Stimulated activated CD4-positive, alpha-beta T cell treated with anti-CD3 and anti-CD28 coated beads, Interleukin-1b, Interleukin-23, amount 100 ng/mL, for 1 hour (primary cell): ENCODE results near the gene GFI1B.
"Not testable (repeated sequence)": the region's sequence is repeated elsewhere in the genome, so short reads cannot be mapped to it uniquely, and the experiment has no call there.

Experiments
- DNase-seq, 2 donors: peaks; one replicate each; pipeline ENCODE4 v3.0.0-alpha.2; 2020; ENCODE audit warnings: low read depth in 2 of 2

The GFI1B gene

DNA sequence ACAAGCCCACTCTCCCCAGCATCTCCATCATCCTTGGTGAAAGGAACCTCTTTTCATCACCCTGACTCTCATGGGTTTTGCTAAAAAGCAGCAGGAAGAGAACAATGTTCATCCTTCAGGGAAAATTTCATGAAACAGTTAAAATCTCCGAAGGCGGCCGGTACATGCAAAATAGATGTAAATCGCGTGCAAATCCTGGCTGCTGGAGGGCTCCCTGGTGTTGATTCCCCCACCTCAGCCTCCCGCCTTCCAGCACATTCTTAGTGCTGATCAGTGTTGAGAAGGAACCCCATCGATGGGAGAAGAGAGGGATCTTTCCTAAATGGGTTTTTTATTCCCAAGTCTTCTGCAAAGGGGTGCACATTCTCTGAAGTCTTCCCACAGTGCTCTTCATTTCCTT lies 8.7 kb upstream of the GFI1B start:
- DNase-seq: no peak

DNA sequence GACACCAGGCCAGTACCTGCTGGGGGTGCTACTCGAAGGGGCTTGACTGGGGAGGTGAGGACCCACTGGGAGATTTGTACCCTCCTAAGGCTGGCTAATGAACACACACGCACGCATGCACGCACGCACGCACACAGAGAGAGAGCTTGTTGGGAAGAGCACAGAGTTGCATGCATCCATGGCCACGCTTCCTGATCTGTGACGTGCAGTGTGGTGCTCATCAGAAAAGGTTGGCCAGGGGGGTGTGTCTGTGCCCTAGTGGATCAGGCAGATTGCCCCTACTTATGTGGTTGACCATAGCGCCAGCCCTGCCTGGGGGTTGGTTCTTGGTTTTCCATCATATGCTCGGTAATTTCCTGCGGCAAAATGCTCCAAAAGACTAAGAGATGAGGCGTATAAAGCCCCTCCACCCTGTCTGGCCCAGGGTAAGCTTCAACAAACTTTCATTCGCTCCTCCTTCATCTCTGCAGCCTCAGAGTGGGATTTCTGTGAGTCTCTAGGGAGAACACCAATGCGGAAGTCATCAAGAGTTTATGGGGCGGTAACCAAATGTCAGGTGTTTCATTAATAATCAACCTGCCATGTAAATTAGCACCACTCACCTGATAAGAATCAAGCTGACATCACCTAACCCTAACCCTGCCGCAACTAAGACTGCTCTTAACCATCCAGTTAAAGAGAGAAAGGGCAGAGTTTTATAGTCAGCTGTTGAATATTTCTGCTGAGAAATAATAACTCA lies 8.0 kb upstream of the GFI1B start:
- no peak for DNase-seq

DNA sequence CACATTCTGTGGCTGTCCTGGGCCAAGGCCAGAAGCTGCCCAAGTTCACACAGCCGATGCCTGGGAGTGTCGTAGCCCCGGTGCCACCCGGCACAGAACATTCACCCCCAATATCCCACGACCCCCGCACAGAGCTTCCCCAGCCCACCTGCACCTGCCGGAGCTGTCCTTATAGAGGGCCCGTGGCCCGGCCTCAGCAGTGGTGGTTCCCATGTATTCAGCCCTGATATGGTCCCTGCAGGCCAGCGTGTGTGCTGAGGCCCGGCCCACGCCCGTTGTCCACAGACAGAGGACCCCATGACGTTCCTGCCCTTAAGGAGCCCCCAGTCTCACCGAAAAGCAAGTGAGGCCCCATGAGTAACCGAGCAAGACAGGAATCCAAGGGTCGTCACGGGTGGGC lies 5.3 kb upstream of the GFI1B start:
- DNase-seq: no peak

DNA sequence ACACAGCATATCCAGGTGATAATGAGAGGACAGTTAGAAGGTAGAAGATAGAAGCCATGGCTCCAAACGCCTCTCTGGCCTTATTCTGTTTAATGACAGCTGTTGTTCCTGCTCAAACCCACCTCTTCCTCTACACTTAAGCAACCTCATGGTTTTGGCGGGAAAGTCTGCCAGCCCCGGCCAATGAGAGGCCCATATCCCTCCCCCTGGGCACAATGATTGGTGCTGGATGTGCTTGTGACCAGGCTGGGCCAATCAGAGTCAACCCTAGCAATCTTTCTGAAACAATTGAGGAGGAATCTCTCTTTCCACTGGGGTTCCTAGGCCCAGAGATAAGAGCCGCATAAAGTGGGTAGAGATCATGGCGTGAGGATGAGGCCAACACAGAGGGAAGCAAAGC lies 4.8 kb upstream of the GFI1B start:
- DNase-seq: no peak

DNA sequence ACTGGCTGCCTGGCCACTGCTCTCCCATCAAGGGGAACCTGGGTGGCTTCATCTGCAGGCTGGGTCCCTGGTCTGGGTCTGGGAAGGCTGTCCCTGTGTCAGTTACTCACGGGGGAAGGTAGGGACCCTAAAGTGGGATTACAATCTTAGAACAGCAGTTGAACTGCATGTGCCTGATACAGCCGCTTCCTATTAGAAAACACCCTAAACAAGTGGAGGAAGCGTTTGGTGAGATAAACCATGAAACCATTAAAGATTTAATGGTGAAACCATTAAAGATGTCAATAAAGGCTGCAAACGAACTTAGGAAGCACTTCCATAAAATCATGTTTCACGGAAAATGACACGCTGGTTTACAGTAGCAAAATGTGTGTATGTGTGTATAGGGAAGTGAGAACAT lies 2.5 kb upstream of the GFI1B start:
- DNase-seq: no peak

DNA sequence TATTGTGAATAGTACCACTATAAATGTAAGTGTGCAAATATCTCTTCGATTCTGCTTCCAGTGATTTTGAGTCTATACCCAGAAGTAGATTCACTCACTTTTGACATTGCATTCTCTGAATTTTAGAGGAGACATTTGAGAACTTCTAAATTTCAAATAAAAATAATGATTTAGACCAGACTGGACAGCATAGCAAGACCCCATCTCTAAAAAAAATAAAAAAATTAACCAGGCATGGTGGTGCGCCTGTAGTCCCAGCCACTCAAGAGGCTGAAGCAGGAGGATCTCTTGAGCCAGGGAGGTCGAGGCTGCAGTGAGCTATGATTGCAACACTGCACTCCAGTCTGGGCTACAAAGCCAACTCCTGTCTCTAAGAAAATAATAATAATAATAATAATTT lies 1.9 kb upstream of the GFI1B start:
- no peak for DNase-seq

DNA sequence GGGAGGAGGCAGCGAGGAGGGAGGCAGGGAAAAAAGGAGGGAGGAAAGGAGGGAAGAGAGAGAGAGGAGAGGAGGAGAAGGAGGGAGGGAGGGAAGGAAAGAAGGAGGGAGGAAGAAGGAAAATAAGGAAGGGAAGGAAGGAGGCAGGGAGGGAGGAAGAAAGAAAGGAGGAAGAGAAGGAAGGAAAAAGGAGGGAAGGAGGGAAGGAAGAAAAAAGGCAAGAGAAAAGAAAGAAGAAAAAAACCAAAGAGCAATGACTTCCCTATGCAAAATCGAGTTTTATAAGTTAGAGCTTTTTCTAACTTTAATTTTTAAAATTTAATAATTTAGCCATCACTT lies 413 bp upstream of the GFI1B start:
- no peak for DNase-seq

DNA sequence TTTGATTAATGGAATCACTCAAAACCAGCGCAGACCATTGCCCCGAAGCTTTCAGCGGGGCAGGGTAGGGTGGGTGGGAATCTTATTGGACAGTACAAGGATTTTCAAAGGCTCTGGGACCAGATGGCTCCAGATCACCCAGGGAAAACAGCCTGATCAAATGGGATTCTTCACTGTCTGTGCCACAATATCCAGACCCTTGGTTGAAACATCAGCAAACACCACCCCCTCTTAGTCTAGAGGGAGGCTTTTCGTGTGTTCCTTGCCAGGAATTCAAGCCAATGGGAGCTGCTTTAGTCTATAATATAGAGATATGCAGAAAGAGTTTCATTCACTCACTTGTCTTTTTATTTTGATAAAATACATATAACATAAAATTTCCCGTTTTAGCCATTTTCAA lies 1.7 kb downstream of the GFI1B start:
- DNase-seq: no peak

DNA sequence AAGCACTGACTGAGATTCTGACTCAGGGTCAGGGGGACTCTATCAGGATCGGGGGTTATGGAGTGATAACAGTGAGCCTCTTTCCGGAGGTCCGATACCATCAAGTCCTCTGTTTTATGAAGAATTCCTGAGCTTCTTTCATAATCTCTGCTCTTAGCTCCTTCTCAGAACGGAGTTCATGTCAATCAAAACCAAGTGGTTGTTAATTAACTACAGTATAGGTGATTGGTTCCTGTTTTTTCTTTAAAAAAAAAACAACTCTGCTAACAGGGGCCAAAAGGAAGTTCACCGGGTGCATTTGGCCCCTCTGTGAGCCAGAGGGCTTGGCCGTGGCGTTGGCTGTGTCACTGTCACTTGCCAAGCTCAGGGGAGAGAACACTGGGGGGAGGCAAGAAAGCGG lies 4.0 kb downstream of the GFI1B start:
- DNase-seq: no peak

DNA sequence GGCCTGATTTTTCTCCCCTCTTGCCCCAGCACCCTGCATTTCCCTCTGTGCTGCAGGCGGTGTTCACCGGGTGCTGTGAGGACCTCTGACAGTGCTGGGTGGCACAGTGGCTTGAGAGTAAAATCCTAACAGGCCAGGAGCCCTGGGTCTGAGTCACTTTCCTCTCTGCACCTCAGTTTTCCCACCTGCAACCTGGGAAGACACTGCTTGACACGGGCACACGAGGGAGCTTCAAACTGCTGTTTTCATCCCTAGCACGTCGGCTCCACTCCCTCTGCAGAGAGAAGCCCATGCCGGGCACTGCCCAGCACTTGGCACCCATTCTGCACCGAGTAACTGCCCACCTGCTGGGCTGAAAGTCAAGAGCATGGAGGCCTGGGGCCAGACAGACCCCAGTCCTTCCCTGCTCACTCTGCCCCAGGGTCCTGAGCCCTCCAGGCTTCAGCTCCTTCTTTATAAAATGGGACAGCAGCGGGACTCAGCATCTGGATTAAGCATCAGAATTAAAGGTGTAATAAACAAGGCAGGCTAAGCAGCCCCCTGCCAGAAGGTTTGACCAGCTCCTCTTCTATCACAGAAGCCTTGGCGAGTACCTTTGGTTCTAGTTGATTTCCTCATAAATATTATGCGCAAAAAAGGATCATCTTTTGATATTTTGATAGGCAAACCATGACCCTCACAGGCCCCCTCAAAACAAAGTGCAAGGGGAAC lies 5.2 kb downstream of the GFI1B start:
- DNase-seq: no peak

DNA sequence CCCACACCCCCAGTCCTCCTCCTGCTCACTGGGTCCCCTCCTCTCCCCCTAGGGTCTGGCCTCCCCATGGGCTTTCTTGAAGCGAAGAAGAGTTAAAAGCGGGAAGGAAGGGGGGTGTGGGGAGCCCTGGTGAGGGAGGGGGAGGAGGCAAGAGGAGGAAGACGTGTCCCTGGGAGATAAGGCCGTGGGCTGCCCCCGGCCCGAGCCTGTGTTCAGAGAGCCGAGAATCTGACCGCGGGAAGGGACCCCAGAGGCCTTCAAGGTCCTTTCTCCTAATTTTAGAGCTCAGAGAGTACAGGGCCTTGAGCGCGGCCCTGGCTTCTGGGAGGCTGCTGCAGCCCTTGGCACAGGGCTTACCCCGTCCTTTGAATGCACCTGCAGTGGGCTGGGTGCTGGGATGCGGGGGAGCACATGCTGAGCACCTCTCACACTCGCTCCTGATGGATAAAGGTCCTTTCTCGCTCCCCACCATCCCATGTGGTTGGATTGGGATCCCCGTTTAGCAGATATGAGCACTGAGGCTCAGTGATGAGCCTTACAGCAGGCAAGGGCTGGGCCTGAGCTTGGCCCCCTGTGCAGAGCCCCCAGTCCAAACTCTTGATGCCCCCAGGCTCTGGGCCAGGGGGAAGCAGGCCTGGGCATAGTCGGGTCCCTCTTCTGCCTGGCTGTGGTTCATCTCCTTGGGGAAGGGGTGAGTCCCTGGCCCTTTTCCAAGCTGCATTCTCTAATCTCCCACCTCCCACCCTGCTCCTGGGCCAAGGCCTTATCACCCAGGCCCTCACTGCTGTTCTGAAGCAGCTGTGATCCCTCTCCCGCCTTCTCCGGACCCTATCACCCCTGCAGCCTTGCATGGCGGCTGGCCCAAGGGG lies 5.9 kb downstream of the GFI1B start:
- no peak for DNase-seq

DNA sequence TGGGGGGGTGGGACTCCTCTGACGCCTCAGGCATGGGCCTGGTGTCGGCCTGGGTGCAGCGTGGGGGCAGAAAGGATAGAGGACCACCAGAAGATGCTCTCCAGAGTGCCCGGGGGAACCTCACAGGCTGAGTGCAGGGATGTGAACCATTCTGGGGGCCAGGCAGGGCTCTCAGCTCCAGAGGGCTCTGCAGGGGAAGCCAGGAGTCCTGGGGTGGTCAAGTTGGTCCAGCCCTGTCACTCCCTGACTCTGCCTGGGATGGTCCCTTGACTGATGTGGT lies 6.5 kb downstream of the GFI1B start:
- no peak for DNase-seq

DNA sequence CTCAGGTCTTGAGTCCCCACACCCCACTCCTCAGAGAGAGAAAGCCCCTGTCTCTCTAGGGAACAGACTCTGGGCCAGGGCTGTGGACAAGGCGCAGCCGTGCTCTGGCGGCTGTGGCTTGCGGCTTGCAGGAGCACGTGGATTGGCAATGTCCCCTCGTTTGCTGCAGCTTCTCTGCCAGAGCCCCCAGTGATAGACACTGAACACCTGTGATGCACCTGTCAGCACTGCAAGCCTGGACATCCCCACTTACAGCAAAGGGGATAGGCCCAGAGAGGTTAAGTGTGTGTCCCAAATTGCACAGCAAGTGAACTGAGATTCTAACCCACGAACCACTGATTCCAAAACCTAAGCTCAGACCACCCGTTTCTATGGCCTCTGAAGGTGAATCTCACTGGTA lies 7.0 kb downstream of the GFI1B start:
- no peak for DNase-seq

DNA sequence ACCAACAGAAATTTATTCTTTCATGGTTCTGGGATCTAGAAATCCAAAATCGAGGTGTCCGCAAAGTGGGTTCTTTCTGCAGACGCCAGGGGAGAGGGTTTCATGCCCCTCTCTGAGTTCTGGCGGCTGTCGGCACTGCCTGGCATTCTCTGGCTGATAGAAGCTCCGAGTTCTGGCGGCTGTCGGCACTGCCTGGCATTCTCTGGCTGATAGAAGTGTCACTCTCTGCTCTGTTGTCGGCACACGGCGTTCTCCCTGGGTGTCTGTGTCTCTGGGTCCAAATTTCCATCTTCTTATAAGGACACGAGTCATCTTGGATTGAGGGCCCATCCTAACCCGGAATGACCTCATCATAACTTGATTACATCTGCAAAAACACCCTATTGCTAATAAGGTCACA lies 7.6 kb downstream of the GFI1B start:
- no peak for DNase-seq

DNA sequence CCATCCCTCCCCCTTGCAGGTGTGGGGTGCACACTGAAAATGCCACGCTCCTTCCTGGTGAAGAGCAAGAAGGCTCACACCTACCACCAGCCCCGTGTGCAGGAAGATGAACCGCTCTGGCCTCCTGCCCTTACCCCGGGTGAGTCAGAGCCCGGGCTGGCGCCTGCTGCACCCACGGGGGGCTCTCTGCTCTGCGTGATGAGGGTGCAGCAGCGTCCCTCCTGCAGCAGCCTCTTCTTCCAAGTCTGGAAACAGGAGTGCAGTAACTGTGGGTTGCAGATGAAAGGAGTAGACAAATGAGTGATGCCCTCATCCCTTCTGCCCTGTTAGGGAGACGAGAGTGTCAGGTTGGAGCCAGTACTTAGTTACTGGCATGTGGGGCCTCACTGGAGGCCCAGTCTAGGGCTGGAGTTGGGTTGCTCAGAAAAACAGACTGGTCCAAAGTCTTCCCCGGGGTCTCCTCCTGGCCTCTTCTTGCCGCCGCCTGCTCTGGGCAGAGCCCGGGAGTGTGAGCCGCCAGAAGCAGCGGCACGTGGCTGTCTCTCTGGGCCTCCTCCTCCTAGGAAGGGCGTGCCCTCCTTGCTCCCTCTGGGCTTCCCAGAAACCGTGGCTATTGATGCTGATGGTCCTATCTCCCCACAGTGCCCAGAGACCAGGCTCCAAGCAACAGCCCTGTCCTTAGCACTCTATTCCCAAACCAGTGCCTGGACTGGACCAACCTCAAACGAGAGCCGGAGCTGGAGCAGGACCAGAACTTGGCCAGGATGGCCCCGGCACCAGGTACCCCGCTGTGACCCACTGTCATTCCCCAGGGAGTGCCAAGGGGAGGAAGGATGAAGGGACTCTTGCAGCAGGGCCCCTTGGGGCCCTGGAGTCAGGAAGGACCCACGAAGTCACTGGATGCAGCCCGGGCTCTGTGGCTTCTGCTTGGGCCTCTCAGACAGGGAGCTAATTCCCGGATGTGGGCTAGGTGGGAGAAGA lies 8.4 kb downstream of the GFI1B start:
- DNase-seq: no peak

DNA sequence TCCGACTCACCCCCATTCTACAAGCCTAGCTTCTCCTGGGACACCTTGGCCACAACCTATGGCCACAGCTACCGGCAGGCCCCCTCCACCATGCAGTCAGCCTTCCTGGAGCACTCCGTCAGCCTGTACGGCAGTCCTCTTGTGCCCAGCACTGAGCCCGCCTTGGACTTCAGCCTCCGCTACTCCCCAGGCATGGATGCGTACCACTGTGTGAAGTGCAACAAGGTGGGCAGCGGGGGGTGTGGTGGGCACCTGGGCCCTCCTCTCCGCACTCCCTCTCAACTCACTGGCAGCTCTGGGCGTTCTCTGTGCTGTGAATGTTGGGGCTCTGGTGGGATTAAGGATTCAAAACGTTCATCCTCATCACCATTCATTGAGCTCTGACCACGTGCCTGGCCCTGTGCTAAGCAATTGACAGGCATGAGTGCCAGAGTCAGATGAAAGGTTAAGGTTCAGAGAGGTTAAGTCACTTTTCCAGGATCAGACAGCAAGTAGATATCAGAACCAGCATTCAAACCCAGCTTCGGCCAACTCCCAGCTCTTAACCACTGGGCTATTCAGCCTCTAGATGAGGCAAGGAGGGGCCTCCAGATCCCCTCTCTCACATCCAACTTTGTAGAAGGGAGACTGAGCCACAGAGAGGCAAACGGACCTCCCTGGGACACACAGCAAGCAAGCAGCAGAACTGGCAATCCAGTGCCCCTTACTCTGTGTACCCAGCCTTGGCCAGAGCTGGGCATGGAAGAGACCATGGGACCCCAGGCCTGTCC lies 9.9 kb downstream of the GFI1B start:
- no peak for DNase-seq

DNA sequence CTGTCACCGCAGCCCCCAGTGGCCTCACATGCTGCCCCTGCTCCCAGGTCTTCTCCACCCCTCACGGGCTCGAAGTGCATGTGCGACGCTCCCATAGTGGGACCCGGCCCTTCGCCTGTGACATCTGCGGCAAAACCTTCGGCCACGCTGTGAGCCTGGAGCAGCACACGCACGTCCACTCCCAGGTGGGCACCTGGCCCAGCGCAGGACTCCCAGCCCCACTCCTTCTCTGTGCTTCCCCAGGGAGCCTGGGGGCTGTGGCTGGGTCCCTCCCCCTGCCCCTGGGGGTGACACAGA lies 10.5 kb downstream of the GFI1B start:
- no peak for DNase-seq

DNA sequence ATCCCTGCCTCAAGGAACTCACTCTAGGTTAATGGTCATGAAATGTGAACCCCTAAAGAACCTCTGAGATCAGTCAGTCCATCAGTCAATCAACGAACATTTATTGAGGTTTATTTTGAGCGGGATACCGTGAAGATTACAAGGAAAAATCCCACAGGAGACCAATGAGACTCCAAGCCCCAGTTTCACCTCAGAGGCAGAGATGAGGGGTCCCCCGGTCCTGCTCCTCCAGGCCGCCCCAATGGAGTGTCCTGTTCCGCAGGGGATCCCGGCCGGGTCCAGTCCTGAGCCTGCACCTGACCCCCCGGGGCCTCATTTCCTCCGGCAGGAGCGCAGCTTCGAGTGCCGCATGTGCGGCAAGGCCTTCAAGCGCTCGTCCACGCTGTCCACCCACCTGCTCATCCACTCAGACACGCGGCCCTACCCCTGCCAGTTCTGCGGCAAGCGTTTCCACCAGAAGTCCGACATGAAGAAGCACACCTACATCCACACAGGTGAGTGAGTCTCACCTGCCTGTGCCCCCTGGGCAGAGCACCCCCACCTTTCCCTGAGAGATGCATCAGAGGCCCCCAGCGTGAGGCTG lies 11.0 kb downstream of the GFI1B start:
- DNase-seq: no peak

DNA sequence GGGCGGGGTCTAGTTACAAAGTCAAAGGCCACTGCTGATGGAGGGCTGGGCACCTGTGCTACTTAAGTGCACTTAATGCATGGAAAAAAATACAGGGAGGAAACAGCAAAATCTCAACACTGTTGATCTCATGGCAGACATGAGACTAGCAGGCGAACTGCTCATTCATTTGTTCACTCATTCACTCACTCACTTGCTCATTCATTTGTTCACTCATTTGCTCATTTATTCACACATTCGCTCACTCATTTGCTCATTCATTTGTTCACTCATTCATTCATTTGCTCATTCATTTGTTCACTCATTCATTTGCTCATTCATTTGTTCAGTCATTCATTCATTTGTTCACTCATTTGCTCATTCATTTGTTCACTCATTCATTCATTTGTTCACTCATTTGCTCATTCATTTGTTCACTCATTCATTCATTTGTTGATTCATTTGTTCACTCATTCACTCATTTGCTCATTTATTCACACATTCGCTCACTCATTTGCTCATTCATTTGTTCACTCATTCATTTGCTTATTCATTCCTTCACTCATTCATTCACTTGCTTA lies 11.6 kb downstream of the GFI1B start:
- not testable (repeated sequence) for DNase-seq

DNA sequence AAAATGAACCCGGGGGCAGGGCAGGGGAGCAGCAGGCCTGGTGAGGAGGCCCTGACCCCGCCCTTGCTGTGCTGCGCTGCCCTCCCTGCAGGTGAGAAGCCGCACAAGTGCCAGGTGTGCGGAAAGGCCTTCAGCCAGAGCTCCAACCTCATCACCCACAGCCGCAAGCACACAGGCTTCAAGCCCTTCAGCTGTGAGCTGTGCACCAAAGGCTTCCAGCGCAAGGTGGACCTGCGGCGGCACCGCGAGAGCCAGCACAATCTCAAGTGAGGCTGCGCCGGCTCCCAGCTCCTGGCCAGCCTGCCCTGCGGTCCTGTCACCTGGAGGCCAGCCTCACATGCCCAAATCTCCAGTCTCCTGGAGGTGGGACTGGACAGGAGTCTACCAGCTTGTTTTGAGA lies 12.3 kb downstream of the GFI1B start:
- no peak for DNase-seq
